Renal cortex interstitium (tissue), 11 donors: Measurements from ENCODE around the gene DBN1. TPM values are rescaled to one million over a fixed set of nuclear protein-coding genes. Genes with fewer than 3 reads are reported as not detected.

Experiments
- DNase-seq, 11 donors: peaks; one replicate each; pipeline ENCODE4 v3.0.0-alpha.2; 2013; ENCODE audit warnings: low read depth in 9 of 11, low spot score in 4 of 11; ENCODE audit errors: extremely low read depth in 1 of 11
- polyA plus RNA-seq, 3 donors: library from polyadenylated mRNA; unstranded; fragments of 120-200 nt; gene quantifications; one replicate each; pipeline ENCODE4 v1.2.1, GENCODE V29; 2013; ENCODE audit not compliant: insufficient read length in 3 of 3

DBN1 gene
- polyA plus RNA-seq, 3 donors: 169 to 239 (median 183) TPM

GRCh38 chr5:177509381-177509951 lies 36.0 kb upstream of the DBN1 start, which contains the start of gene DOK3:
Gene DOK3, minus strand, starts transcription at chr5:177509826. Its CDS starts 286 bp downstream, at chr5:177509540.
- no peak for DNase-seq

- DNase-seq: no peak
Observed at GRCh38 chr5:177508837-177509236, 35.4 kb upstream of the DBN1 start.

- no peak for DNase-seq
Observed at GRCh38 chr5:177508221-177508611, 34.8 kb upstream of the DBN1 start.

- no peak for DNase-seq
Observed at GRCh38 chr5:177507596-177508220, 34.3 kb upstream of the DBN1 start.

- no peak for DNase-seq
Observed at GRCh38 chr5:177507165-177507564, 33.7 kb upstream of the DBN1 start.

- no peak for DNase-seq
Observed at GRCh38 chr5:177505075-177505474, 31.6 kb upstream of the DBN1 start.

- DNase-seq: no peak
Observed at GRCh38 chr5:177504086-177505056, 30.9 kb upstream of the DBN1 start.

- DNase-seq: no peak
Observed at GRCh38 chr5:177503351-177504085, 30.1 kb upstream of the DBN1 start.

GRCh38 chr5:177502886-177503285 lies 29.5 kb upstream of the DBN1 start:
- DNase-seq: no peak

GRCh38 chr5:177501874-177502678 lies 28.6 kb upstream of the DBN1 start:
- DNase-seq: no peak

GRCh38 chr5:177500685-177501522 lies 27.5 kb upstream of the DBN1 start:
- DNase-seq: peak in 8 of 11 donors; percentile 76 to 88 (median 84)

- no peak for DNase-seq
Observed at GRCh38 chr5:177499842-177500241, 26.4 kb upstream of the DBN1 start.

- no peak for DNase-seq
Observed at GRCh38 chr5:177498013-177498787, 24.8 kb upstream of the DBN1 start.

GRCh38 chr5:177497292-177498012 lies 24.0 kb upstream of the DBN1 start, which contains the start of gene PDLIM7:
Gene PDLIM7, minus strand, starts transcription at chr5:177497604. Its CDS starts 1,092 bp downstream, at chr5:177496512.
- peak; percentile 90 to 98 (median 95) for DNase-seq

GRCh38 chr5:177496727-177497291 lies 23.4 kb upstream of the DBN1 start:
- peak in 7 of 11 donors; percentile 81 to 88 (median 85) for DNase-seq
